Amniotic epithelial cell (primary cell): ENCODE results near the gene GPNMB.

ENCODE experiments used
- DNase-seq: peaks from one replicate; pipeline ENCODE4 v3.0.0-alpha.2; 2010; ENCODE audit warnings: low read depth

GPNMB gene

GRCh38 chr7:23230641-23231101 is 15.9 kb upstream of the GPNMB start:
- no peak for DNase-seq

- DNase-seq: no peak
These were observed 13.6 kb upstream of the GPNMB start for GRCh38 chr7:23232966-23233365.

- no peak for DNase-seq
These were observed 11.8 kb upstream of the GPNMB start for GRCh38 chr7:23234569-23235296.

- DNase-seq: peak; percentile 30
These were observed 10.8 kb upstream of the GPNMB start for GRCh38 chr7:23235813-23236221.

GRCh38 chr7:23237000-23237399 is 9.6 kb upstream of the GPNMB start:
- DNase-seq: no peak

GRCh38 chr7:23238983-23239652 is 7.5 kb upstream of the GPNMB start:
- no peak for DNase-seq

- no peak for DNase-seq
These were observed 6.9 kb upstream of the GPNMB start for GRCh38 chr7:23239698-23240097.

- DNase-seq: peak; percentile 42
These were observed 4.3 kb upstream of the GPNMB start for GRCh38 chr7:23242321-23242720.

- no peak for DNase-seq
These were observed 3.6 kb upstream of the GPNMB start for GRCh38 chr7:23242935-23243334.

- DNase-seq: no peak
These were observed 549 bp downstream of the GPNMB start for GRCh38 chr7:23247046-23247602.

- DNase-seq: peak; percentile 11
These were observed 1.2 kb downstream of the GPNMB start for GRCh38 chr7:23247603-23248335.

- no peak for DNase-seq
These were observed 2.9 kb downstream of the GPNMB start for GRCh38 chr7:23249486-23249885.

GRCh38 chr7:23254051-23254681 is 7.6 kb downstream of the GPNMB start:
- DNase-seq: no peak

GRCh38 chr7:23256731-23257130 is 10.2 kb downstream of the GPNMB start:
- no peak for DNase-seq

GRCh38 chr7:23260371-23260770 is 13.8 kb downstream of the GPNMB start:
- DNase-seq: no peak

- DNase-seq: peak; percentile 56
These were observed 15.4 kb downstream of the GPNMB start for GRCh38 chr7:23261843-23262452.

GRCh38 chr7:23264916-23265458 is 18.4 kb downstream of the GPNMB start:
- no peak for DNase-seq

- DNase-seq: no peak
These were observed 20.3 kb downstream of the GPNMB start for GRCh38 chr7:23266918-23267317.

- DNase-seq: no peak
These were observed 20.8 kb downstream of the GPNMB start for GRCh38 chr7:23267357-23267756.

GRCh38 chr7:23268167-23268566 is 21.6 kb downstream of the GPNMB start:
- DNase-seq: no peak

- DNase-seq: peak; percentile 12
These were observed 22.2 kb downstream of the GPNMB start for GRCh38 chr7:23268746-23269145.
